Ovary (tissue), 3 donors: ENCODE measurements around the gene NDEL1.

Source experiments
- CTCF ChIP-seq, 3 donors: fragments of 450-650 bp in 2 of 3; fragments of 200-600 bp in 1 of 3; IDR thresholded peaks; one replicate each; pipeline versions ENCODE4 v1.5.1 to v1.8.0; 2016 to 2022; ENCODE audit warnings: antibody characterized with exemption in 3 of 3, mild to moderate bottlenecking in 1 of 3
- POLR2A ChIP-seq: fragments of 450-650 bp; IDR thresholded peaks from one replicate; pipeline ENCODE4 v1.6.1; 2017; ENCODE audit warnings: antibody characterized with exemption, mild to moderate bottlenecking, moderate library complexity
- donor health status: DM: no; HTN: no; CAD: no.

DNA sequence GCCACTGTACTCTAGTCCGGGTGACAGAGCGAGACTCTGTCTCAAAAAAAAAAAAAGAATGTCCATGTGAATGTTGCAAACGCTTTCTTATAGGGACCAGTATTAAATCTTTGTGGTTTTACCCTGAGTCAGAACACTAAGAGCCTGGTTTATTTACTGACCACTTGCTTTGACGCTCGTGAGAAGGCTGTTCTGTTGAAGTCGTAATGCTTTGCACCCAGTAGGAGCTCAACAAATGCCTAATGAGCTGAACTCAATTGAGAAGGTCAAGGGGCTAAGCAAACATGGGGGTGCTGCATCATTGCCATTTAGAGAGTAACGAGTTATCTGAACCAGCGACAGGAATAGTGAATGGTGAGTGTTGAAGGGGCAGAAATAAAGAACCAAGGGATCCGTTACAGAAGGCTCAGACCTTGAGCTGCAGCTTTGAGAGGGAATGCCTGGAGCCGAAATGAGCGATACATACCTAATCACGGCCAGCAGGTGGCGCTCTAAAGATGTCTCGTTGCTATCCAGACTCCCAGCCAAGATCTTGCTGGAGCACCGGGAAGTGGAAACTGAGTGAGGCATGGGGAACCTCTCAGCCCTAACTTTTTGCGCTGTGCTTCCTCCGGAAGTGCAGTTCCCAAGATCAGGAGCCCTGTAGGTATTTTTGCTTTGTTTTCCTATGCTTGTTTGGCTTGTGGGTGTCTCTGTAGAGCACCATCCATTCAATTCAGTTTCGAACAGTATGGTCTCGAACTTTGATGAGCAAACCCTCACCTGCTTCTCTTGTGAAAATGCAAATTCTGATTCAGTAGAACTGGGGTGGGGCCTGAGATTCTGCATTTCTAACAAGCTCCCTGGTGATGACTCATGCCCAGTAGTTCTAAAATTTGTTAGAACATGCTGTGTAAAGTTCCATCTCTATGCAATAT is 25.5 kb upstream of the NDEL1 start:
- TF ChIP-seq CTCF (IDR thresholded peaks at IDR 0.05) (peak; percentile 71 to 80 (median 80)), POLR2A (no peak)
